Progenitor cell of endocrine pancreas (in vitro differentiated cells): ENCODE data around the gene GALNT11. TPM values are rescaled to one million over a fixed set of nuclear protein-coding genes. Genes with fewer than 3 reads are reported as not detected.

Experiments used
- DNase-seq: peaks from one replicate; pipeline ENCODE4 v3.0.0; 2021; ENCODE audit warnings: low spot score; ENCODE audit not compliant: unreplicated experiment
- H3K27ac Mint-ChIP-seq: 2 replicates; pipeline ENCODE4 v1.8.0; 2021; ENCODE audit warnings: mild to moderate bottlenecking, moderate library complexity, mixed read lengths
- H3K27me3 Mint-ChIP-seq: 2 replicates; pipeline ENCODE4 v1.8.0; 2021; ENCODE audit warnings: mixed read lengths
- H3K36me3 Mint-ChIP-seq: 2 replicates; pipeline ENCODE4 v1.8.0; 2022; ENCODE audit warnings: mixed read lengths; ENCODE audit not compliant: insufficient read depth
- H3K4me1 Mint-ChIP-seq: 2 replicates; pipeline ENCODE4 v1.8.0; 2021; ENCODE audit warnings: low read depth, mixed read lengths
- H3K4me3 Mint-ChIP-seq: 2 replicates; pipeline ENCODE4 v1.8.0; 2021; ENCODE audit warnings: low read depth, mild to moderate bottlenecking, moderate library complexity, mixed read lengths
- H3K9me3 Mint-ChIP-seq: 2 replicates; pipeline ENCODE4 v1.8.0; 2021; ENCODE audit warnings: low read depth, mixed read lengths
- total RNA-seq: library from RNA; stranded (reverse); gene quantifications from 2 replicates; pipeline ENCODE4 v1.2.1, GENCODE V29; 2021
- TF ChIP-seq, protein P1 (sequence below): fragments of 200-600 bp; sonication (generic); IDR thresholded peaks from one replicate; pipeline ENCODE4 v1.5.0; 2021; ENCODE audit warnings: antibody characterized with exemption, mild to moderate bottlenecking; ENCODE audit not compliant: unreplicated experiment

GALNT11 gene
- total RNA-seq, 1 donor from 2014 or later, result 29.5 TPM

DNA sequence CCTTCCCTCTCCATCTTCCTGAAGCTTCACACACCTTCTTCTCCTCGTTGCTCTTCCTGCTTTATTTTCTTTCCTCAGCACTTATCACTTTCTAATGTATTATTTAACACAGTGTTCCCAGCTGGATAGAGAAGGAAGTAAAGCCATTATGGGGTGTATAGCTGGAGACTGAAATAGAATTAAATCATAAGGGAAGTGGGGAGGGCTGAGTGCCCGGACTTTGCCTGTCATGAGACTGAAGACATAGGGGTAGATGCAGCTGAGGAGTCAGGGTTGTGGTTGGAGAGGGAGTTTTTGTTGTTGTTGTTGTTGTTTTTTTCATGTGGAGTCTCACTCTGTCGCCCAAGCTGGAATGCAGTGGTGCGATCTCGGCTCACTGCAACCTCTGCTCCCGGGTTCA lies 65.3 kb downstream of the GALNT11 start:
- Mint-ChIP-seq H3K27ac (no peak overlapping the region), H3K9me3 (peaks cover 21% of the 10 kb centered on the region), H3K4me3 (no peak overlapping the region), H3K36me3 (peaks cover 16% of the 10 kb centered on the region), H3K4me1 (peaks cover 1% of the 10 kb centered on the region), H3K27me3 (no peaks in the 10 kb centered on the region)
- TF ChIP-seq, protein P1, sequence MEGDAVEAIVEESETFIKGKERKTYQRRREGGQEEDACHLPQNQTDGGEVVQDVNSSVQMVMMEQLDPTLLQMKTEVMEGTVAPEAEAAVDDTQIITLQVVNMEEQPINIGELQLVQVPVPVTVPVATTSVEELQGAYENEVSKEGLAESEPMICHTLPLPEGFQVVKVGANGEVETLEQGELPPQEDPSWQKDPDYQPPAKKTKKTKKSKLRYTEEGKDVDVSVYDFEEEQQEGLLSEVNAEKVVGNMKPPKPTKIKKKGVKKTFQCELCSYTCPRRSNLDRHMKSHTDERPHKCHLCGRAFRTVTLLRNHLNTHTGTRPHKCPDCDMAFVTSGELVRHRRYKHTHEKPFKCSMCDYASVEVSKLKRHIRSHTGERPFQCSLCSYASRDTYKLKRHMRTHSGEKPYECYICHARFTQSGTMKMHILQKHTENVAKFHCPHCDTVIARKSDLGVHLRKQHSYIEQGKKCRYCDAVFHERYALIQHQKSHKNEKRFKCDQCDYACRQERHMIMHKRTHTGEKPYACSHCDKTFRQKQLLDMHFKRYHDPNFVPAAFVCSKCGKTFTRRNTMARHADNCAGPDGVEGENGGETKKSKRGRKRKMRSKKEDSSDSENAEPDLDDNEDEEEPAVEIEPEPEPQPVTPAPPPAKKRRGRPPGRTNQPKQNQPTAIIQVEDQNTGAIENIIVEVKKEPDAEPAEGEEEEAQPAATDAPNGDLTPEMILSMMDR, result no peak
- DNase-seq, result no peak

DNA sequence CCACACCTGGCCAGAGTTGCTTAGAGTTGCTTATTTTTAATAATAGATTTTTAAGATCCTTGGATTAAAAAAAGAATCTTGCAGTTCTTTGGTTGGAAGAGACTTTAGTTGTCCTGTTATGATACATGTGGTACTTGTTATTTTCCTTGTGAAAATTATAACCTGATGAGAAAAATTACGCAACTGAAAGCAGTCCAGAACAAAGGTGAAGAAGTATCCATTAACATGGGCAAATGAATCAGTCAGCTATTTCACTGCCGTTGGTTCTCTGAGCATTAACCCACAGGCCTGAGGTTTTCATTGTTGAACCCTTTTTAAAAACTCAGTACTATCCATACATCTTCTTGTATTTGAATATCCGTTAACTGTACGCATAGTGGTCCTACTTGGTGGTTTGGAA lies 68.2 kb downstream of the GALNT11 start:
- Mint-ChIP-seq H3K27ac (no peak overlapping the region), H3K27me3 (no peaks in the 10 kb centered on the region), H3K9me3 (peaks cover 11% of the 10 kb centered on the region), H3K4me3 (no peak overlapping the region), H3K4me1 (peaks cover 1% of the 10 kb centered on the region), H3K36me3 (peaks cover 12% of the 10 kb centered on the region)
- no peak for DNase-seq
- TF ChIP-seq, protein P1, result no peak

DNA sequence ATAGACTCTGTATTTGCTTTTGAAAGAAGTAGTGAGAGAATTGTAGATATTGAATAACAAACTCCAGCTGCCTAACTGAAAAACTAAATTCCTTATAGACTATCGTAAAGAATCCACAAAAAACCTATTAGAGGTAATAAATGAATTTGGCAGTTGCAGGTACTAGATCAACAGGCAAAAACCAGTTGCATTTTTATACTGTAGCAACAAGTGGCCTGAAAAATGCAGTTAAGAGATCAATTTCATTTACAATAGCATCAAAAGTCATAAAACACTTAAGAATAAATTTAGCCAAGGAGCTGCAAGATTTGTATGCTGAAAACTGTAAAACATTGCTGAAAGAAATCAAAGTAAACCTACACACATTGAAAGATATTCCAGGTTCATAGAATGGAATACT lies 70.3 kb downstream of the GALNT11 start:
- TF ChIP-seq, protein P1, result no peak
- no peaks in the 10 kb centered on the region for H3K27me3 Mint-ChIP-seq
- H3K4me3 Mint-ChIP-seq, result no peak overlapping the region
- peaks cover 3% of the 10 kb centered on the region for H3K4me1 Mint-ChIP-seq
- H3K27ac Mint-ChIP-seq, result no peak overlapping the region
- H3K9me3 Mint-ChIP-seq, result peaks cover under 1% of the 10 kb centered on the region
- DNase-seq, result no peak
- H3K36me3 Mint-ChIP-seq, result peaks cover 7% of the 10 kb centered on the region

DNA sequence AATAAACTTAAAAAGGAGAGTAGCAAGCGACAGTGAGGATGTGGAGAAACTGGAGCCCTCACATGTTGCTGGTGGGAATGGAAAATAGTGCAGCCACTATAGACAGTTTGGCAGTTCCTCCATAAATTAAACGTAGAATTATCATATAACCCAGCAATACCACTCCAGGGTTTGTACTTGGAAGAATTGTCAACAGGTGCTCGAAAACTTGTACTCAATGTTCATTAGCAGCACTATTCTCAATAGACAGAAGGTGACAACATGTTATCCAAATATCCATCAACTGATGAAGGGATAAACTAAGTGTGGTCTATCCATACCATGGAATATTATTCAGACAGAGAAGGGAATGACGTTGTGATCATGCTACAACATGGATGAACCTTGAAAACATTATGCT lies 71.9 kb downstream of the GALNT11 start:
- DNase-seq, result no peak
- TF ChIP-seq, protein P1, result no peak
- H3K27ac Mint-ChIP-seq, result no peak overlapping the region
- H3K9me3 Mint-ChIP-seq, result no peaks in the 10 kb centered on the region
- peaks cover 3% of the 10 kb centered on the region for H3K4me1 Mint-ChIP-seq
- H3K36me3 Mint-ChIP-seq, result peaks cover 10% of the 10 kb centered on the region
- no peaks in the 10 kb centered on the region for H3K27me3 Mint-ChIP-seq
- H3K4me3 Mint-ChIP-seq, result no peak overlapping the region

DNA sequence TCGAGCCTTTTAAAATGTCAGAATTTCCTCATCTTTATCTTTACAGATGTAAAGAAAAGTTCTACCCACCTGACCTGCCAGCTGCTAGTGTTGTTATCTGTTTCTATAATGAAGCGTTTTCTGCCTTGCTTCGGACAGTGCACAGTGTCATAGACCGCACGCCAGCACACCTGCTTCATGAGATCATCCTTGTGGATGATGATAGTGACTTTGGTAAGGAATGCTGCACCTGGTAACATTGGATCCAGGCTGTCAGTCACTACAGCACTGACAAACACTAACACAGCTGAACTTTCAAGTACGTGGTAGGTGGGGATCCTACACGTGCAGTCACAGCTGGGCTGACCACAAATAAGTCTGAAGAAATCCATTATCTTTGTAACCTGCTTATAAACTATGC lies 77.6 kb downstream of the GALNT11 start:
- no peak overlapping the region for H3K27ac Mint-ChIP-seq
- TF ChIP-seq, protein P1, result no peak
- H3K9me3 Mint-ChIP-seq, result no peaks in the 10 kb centered on the region
- DNase-seq, result no peak
- no peaks in the 10 kb centered on the region for H3K27me3 Mint-ChIP-seq
- peaks cover 22% of the 10 kb centered on the region for H3K36me3 Mint-ChIP-seq
- no peak overlapping the region for H3K4me3 Mint-ChIP-seq
- H3K4me1 Mint-ChIP-seq, result peaks cover 2% of the 10 kb centered on the region
